Activated T-cell treated with anti-CD3 and anti-CD28 coated beads, Interleukin-2, amount 50 U/mL, for 72 hours (primary cell): Measurements from ENCODE around the gene TEX44. TPM values are rescaled to one million over a fixed set of nuclear protein-coding genes. Genes with fewer than 3 reads are reported as not detected.

Experiments
- ATAC-seq, 2 donors: fragments of 150-1000 bp; cut with Tn5 transposase; replicated peaks in 1 of 2; 2 replicates each; pipeline ENCODE4 v1.10.0; 2021; ENCODE audit warnings: moderate library complexity in 2 of 2, mild to moderate bottlenecking in 1 of 2
- DNase-seq, 2 donors: peaks; one replicate each; pipeline ENCODE4 v3.0.0; 2021 to 2022; ENCODE audit warnings: mixed read lengths in 1 of 2
- H3K27ac Mint-ChIP-seq: one replicate; pipeline ENCODE4 v1.8.0; 2022; ENCODE audit warnings: mild to moderate bottlenecking, moderate library complexity, mixed read lengths
- H3K27me3 Mint-ChIP-seq: one replicate; pipeline ENCODE4 v1.8.0; 2022; ENCODE audit warnings: low read depth, mixed read lengths
- H3K36me3 Mint-ChIP-seq, 2 donors: one replicate each; pipeline ENCODE4 v1.8.0; 2022; ENCODE audit warnings: mixed read lengths in 2 of 2, mild to moderate bottlenecking in 1 of 2; ENCODE audit not compliant: insufficient read depth in 2 of 2
- H3K4me1 Mint-ChIP-seq: one replicate; pipeline ENCODE4 v1.8.0; 2022; ENCODE audit warnings: low read depth, mixed read lengths
- H3K4me3 Mint-ChIP-seq, 2 donors: one replicate each; pipeline ENCODE4 v1.8.0; 2022; ENCODE audit warnings: mild to moderate bottlenecking in 2 of 2, mixed read lengths in 2 of 2, moderate library complexity in 2 of 2
- H3K9me3 Mint-ChIP-seq, 2 donors: one replicate each; pipeline ENCODE4 v1.8.0; 2022; ENCODE audit warnings: mixed read lengths in 2 of 2
- total RNA-seq, 2 donors: library from RNA; stranded (reverse); gene quantifications; one replicate each; pipeline ENCODE4 v1.2.3, GENCODE V29; 2022

TEX44 gene
- total RNA-seq, 2 donors from 2014 or later, result not detected

DNA sequence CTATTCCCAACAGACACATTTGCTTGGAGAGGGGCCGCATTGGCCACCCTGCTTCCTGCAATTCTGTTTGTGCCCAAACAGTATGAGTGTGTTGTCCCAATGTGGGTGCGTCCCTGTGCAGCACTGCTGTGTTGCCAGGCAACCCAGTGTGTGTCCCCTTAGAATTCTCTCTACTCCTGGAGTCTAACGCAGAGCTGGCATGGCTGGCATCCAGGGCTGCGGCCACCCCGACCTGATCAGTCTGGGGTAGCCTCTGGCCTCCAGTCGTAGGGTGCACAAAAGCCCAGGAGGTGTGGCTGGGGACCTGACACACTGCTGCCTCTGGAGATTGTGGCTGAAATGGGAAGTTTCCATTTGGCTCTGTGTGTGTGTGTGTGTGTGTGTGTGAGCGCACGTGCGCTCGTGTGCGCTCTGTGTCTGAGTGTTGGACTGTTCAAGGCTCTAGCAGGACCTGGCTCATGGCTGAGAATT is 48.0 kb downstream of the TEX44 start:
- H3K27ac Mint-ChIP-seq, result no peak overlapping the region
- no peaks in the 10 kb centered on the region for H3K27me3 Mint-ChIP-seq
- ATAC-seq (no peak), DNase-seq (no peak)
- H3K4me3 Mint-ChIP-seq, result no peak overlapping the region
- H3K4me1 Mint-ChIP-seq, result peaks cover 15% of the 10 kb centered on the region
- no peaks in the 10 kb centered on the region for H3K9me3 Mint-ChIP-seq
- no peaks in the 10 kb centered on the region for H3K36me3 Mint-ChIP-seq

DNA sequence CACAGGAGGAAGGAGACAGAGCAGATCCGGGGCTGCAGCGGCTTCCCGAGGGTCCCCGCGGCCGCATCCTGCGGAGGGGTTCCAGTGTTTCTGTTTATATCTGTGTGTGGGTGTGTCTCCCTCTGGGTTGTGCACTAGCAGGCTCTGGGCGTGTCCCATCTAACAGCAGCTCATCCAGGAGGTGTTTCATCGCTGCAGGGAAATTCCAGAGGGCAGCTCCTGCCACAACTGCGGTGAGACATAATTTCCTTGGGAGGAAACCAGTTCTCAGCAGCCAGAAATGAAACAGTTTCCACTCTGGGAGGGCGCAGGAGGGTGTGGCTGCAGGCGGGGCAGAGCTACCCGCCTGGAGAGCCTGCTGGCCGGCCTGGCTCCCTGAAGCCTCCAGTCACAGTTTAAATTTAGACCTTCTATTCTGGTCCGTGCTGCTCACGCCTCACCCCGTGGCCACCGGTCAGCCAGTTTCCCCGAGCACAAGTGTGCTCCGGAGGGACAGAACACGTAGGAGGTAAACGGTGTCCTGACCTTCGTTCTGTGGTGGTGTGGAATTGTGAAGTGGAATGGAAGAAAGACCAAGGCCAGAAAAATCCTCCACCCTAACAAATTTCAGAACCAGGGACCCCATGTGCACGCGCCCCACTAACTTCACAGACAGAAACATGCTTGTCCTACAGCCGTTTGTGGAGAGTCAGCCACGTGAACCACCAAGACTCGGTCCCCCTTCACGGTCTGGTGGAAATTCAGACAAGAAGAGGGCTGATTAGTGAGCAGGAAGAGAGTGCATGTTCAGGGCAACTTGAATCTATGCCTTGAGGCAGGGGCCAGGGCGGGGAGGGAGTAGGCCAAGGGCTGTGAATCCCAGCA is 50.2 kb downstream of the TEX44 start:
- Mint-ChIP-seq H3K36me3 (no peaks in the 10 kb centered on the region), H3K27ac (peak overlapping the region; percentile 67), H3K4me3 (peak overlapping the region; percentile 78 to 82), H3K9me3 (no peaks in the 10 kb centered on the region), H3K4me1 (peaks cover 15% of the 10 kb centered on the region), H3K27me3 (no peaks in the 10 kb centered on the region)
- peak; percentile 89 to 91 for ATAC-seq
- peak; percentile 60 to 64 for DNase-seq

DNA sequence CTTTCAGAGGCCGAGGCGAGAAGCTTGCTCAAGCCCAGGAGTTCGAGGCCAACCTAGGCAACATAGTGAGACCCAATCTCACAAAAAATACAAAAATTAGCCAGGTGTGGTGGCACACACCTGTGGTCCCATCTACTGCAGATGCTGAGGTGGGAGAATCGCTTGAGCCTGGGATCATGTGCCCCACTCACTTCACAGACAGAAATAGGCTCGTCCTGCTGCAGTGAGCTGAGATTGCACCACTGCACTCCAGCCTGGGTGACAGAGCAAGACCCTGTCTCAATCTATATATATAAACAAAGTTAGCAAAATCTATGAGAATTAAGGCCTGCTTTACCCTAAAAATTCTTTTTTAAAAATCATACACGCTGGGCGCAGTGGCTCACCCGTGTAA is 50.8 kb downstream of the TEX44 start:
- no peak for ATAC-seq
- no peaks in the 10 kb centered on the region for H3K9me3 Mint-ChIP-seq

More for the DNA sequence above, 50.8 kb downstream of the TEX44 start:
- no peaks in the 10 kb centered on the region for H3K36me3 Mint-ChIP-seq
- H3K27me3 Mint-ChIP-seq, result no peaks in the 10 kb centered on the region
- H3K27ac Mint-ChIP-seq, result no peak overlapping the region
- peak overlapping the region in 1 of 2 donors; percentile 78 for H3K4me3 Mint-ChIP-seq
- peaks cover 15% of the 10 kb centered on the region for H3K4me1 Mint-ChIP-seq
- DNase-seq, result no peak

Other genes with a start within 250 kb of the TEX44 start
- under 1 TPM; 0.34 to 0.76 TPM for gene B3GNT7, start 197.2 kb upstream of the TEX44 start, total RNA-seq
- 100 to 1,000 TPM; 501 to 656 TPM for gene NCL, start 128.4 kb upstream of the TEX44 start, total RNA-seq
- gene NMUR1, start 62.4 kb upstream of the TEX44 start, total RNA-seq, result under 1 TPM in 1 of 2 donors, not detected in 1; 0.21 TPM
- 1,000 to 10,000 TPM; 1,057 to 1,154 TPM for gene PTMA, start 115.7 kb downstream of the TEX44 start, total RNA-seq
- 10 to 100 TPM; 37.8 to 45.0 TPM for gene PDE6D, start 188.4 kb downstream of the TEX44 start, total RNA-seq
- gene COPS7B, start 193.6 kb downstream of the TEX44 start, total RNA-seq, result 10 to 100 TPM; 44.6 to 54.5 TPM